DOHH2 (cell line): ENCODE results near the gene NOD2.

Experiments used
- CTCF ChIP-seq: fragments of 200-600 bp; sonication (generic); IDR thresholded peaks from one replicate; pipeline ENCODE4 v1.5.1; 2014; ENCODE audit warnings: antibody characterized with exemption, mild to moderate bottlenecking, low read depth, low read length; ENCODE audit not compliant: poor library complexity, severe bottlenecking
- EZH2phosphoT487 ChIP-seq: fragments of 200-600 bp; sonication (generic); IDR thresholded peaks from 2 replicates; pipeline ENCODE4 v1.6.1; 2017; ENCODE audit warnings: borderline replicate concordance, mild to moderate bottlenecking, antibody characterized with exemption, low read length, moderate library complexity, mixed read lengths

DNA sequence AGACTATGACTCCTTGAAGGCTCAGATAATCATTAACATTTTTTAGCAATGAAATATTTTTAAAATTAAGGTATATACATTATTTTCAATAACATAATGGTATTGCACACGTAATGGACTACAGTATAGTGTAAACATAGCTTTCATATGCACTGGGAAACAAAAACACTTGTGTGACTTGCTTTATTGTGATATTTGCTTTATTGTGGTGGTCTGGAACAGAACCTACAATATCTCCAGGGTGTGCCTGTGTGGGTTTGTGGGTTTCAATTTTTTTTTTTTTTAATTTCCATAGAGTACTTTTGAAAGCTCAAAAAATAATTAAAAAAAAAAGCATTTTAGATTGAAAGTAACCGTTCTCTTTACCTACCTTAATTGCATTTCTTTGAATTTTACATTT lies 73.8 kb downstream of the NOD2 start:
- TF ChIP-seq CTCF (no peak), EZH2phosphoT487 (no peak)
